Endodermal cell (in vitro differentiated cells): Measurements from ENCODE around the gene KRTAP10-11. TPM values are rescaled to one million over a fixed set of nuclear protein-coding genes. Genes with fewer than 3 reads are reported as not detected.

Source experiments
- DNase-seq: peaks from one replicate; pipeline ENCODE4 v3.0.0-alpha.2; 2017
- H3K27ac ChIP-seq: 2 replicates; pipeline ENCODE4 v1.5.1; 2013; ENCODE audit warnings: mild to moderate bottlenecking, low read depth, low read length, moderate library complexity
- H3K27me3 ChIP-seq: 2 replicates; pipeline ENCODE4 v1.6.1; 2013; ENCODE audit warnings: mild to moderate bottlenecking, low read length, moderate library complexity; ENCODE audit not compliant: insufficient read depth, control insufficient read depth, poor library complexity, severe bottlenecking
- H3K36me3 ChIP-seq: 2 replicates; pipeline ENCODE4 v1.7.0; 2013; ENCODE audit warnings: mild to moderate bottlenecking, low read length, moderate library complexity; ENCODE audit not compliant: control insufficient read depth, insufficient read depth
- H3K4me1 ChIP-seq: one replicate; pipeline ENCODE4 v1.7.0; 2013; ENCODE audit warnings: low read length; ENCODE audit not compliant: control insufficient read depth, insufficient read depth
- H3K4me3 ChIP-seq: 2 replicates; pipeline ENCODE4 v1.5.1; 2013; ENCODE audit warnings: mild to moderate bottlenecking, low read length, moderate library complexity
- H3K9ac ChIP-seq: 2 replicates; pipeline ENCODE4 v1.6.1; 2013; ENCODE audit warnings: mild to moderate bottlenecking, low read length, moderate library complexity; ENCODE audit not compliant: poor library complexity, severe bottlenecking; ENCODE audit errors: extremely low read depth
- H3K9me3 ChIP-seq: 2 replicates; pipeline ENCODE4 v1.6.1; 2013; ENCODE audit warnings: mild to moderate bottlenecking, low read length, moderate library complexity; ENCODE audit not compliant: control insufficient read depth
- H3K27ac Mint-ChIP-seq: 2 replicates; pipeline ENCODE4 v1.8.0; 2020; ENCODE audit warnings: mixed read lengths
- H3K27me3 Mint-ChIP-seq: 2 replicates; pipeline ENCODE4 v1.8.0; 2021; ENCODE audit warnings: mild to moderate bottlenecking, mixed read lengths; ENCODE audit not compliant: insufficient read depth
- H3K36me3 Mint-ChIP-seq: 2 replicates; pipeline ENCODE4 v1.8.0; 2020; ENCODE audit warnings: low read depth, mixed read lengths
- H3K4me1 Mint-ChIP-seq: 2 replicates; pipeline ENCODE4 v1.8.0; 2020; ENCODE audit warnings: mixed read lengths
- H3K4me3 Mint-ChIP-seq: 2 replicates; pipeline ENCODE4 v1.8.0; 2020; ENCODE audit warnings: mild to moderate bottlenecking, moderate library complexity, mixed read lengths
- H3K9me3 Mint-ChIP-seq: 2 replicates; pipeline ENCODE4 v1.8.0; 2020; ENCODE audit warnings: mild to moderate bottlenecking, mixed read lengths
- CTCF ChIP-seq: fragments of 200-600 bp; sonication (generic); conservative IDR thresholded peaks from 2 replicates; pipeline ENCODE4 v1.5.0; 2021; ENCODE audit warnings: antibody characterized with exemption, mild to moderate bottlenecking
- WGBS, 2 experiments: methylation state at CpG; one replicate each; pipeline versions ENCODE4 v1.1.5 to v1.1.7; 2013; ENCODE audit warnings: missing lambda C conversion rate in 2 of 2, mixed read lengths in 1 of 2; ENCODE audit not compliant: insufficient coverage in 1 of 2, insufficient read length in 1 of 2; 5-methylcytosine and 5-hydroxymethylcytosine counted together
- total RNA-seq, 2 donors: library from RNA; stranded (reverse); fragmentation: NEBNext Ultra II Directional in 1 of 2; extraction: Animal tissue kit (Norgen Biotek cat#: 25700) in 1 of 2; gene quantifications; 2 replicates in 1 of 2; 3 replicates in 1 of 2; pipeline ENCODE4 v1.2.1, GENCODE V29; 2021

Gene KRTAP10-11
- total RNA-seq, 2 donors from 2014 or later, result not detected

DNA sequence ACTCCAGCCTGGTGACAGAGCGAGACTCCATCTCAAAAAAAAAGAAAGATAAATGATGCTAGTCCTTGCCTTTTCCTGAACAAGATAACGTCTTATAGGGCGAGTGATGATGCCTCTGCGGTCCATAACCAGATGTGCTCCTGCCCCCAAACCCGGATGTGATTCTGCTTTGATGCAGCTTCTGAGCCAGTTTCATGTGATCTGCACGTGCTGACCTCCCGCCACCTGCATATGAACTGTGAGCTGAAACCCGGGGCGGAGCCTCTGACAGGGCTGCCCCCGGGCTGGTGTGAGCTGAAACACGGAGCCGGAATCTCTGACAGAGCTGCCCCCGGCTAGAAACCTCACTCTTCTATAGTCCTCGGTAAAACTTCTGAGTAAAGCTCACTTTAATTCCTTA, 6.9 kb downstream of the KRTAP10-11 start:
- Mint-ChIP-seq H3K27ac (no peak overlapping the region), H3K9me3 (peaks cover 8% of the 10 kb centered on the region), H3K27me3 (peaks cover 4% of the 10 kb centered on the region), H3K4me1 (no peaks in the 10 kb centered on the region), H3K36me3 (no peaks in the 10 kb centered on the region), H3K4me3 (no peak overlapping the region)
- WGBS, 2 experiments, result 85 to 92% methylated on average over 11 to 14 of the region's 14 CpGs
- H3K4me3 ChIP-seq, result no peak overlapping the region
- H3K36me3 ChIP-seq, result no peaks in the 10 kb centered on the region
- H3K27ac ChIP-seq, result no peak overlapping the region
- H3K9me3 ChIP-seq, result peaks cover 6% of the 10 kb centered on the region
- H3K9ac ChIP-seq, result no peak overlapping the region
- DNase-seq, result no peak
- no peaks in the 10 kb centered on the region for H3K4me1 ChIP-seq
- no peak for TF ChIP-seq CTCF
- no peaks in the 10 kb centered on the region for H3K27me3 ChIP-seq

- H3K4me1 ChIP-seq, result no peaks in the 10 kb centered on the region
- no peaks in the 10 kb centered on the region for H3K36me3 ChIP-seq
- WGBS, 2 experiments, result 88 to 92% methylated on average over 15 to 17 of the region's 17 CpGs
- H3K4me3 ChIP-seq, result no peak overlapping the region
- H3K27me3 Mint-ChIP-seq, result peaks cover 4% of the 10 kb centered on the region
- no peak overlapping the region for H3K27ac ChIP-seq
- DNase-seq, result no peak
- peaks cover 8% of the 10 kb centered on the region for H3K9me3 Mint-ChIP-seq
- H3K9me3 ChIP-seq, result peaks cover 6% of the 10 kb centered on the region
- no peak overlapping the region for H3K4me3 Mint-ChIP-seq
- H3K27me3 ChIP-seq, result no peaks in the 10 kb centered on the region
- no peak for TF ChIP-seq CTCF
- H3K27ac Mint-ChIP-seq, result no peak overlapping the region
- H3K9ac ChIP-seq, result no peak overlapping the region
- H3K4me1 Mint-ChIP-seq, result peaks cover 3% of the 10 kb centered on the region
- H3K36me3 Mint-ChIP-seq, result no peaks in the 10 kb centered on the region
These were observed 7.7 kb downstream of the KRTAP10-11 start for GRCh38 chr21:44653656-44654575.

DNA sequence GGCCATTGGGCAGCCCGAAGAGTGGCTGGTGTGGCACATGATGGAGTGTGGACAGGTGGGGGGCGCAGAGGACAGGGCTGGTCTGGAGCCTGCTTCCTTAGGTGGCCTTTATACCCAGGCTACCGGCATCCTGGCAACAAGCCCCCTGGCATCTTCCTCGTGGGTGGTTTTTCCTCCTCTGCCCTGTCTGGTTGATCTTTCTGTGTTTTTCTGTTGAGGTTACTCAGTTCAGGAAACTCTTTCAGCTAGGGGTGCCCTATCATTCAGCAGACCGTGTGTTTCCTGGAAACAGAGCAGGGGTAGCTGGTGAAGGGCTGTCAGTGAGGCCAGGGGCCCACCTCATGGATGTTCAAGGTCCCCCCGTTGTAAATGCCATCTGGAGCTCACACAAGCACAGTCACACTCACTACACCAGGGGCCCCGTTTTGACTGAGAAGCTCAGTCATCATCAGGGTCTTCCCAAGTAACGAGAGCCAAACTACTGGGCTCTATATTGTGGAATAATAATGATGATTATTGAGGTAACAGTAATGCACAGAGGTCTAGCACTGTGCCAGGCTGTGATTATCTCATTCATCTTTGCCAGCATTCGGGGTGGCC, 8.5 kb downstream of the KRTAP10-11 start, which contains the start of gene KRTAP12-4:
KRTAP12-4 (minus strand) TSS at position 84 of the 600 bp plus-strand sequence; CDS start at position 39, 45 bp downstream.
- Mint-ChIP-seq H3K4me3 (no peak within 1 kb of the TSS), H3K36me3 (no peaks in the 10 kb centered on the region), H3K27me3 (peaks cover 4% of the 10 kb centered on the region), H3K27ac (no peak within 1 kb of the TSS), H3K4me1 (peaks cover 6% of the 10 kb centered on the region), H3K9me3 (peaks cover 8% of the 10 kb centered on the region)
- 92 to 98% methylated on average over 4 to 9 of the region's 9 CpGs for WGBS, 2 experiments
- H3K36me3 ChIP-seq, result no peaks in the 10 kb centered on the region
- no peak for DNase-seq
- no peaks in the 10 kb centered on the region for H3K27me3 ChIP-seq
- no peak for TF ChIP-seq CTCF
- peaks cover 6% of the 10 kb centered on the region for H3K9me3 ChIP-seq
- no peak within 1 kb of the TSS for H3K9ac ChIP-seq
- no peak within 1 kb of the TSS for H3K27ac ChIP-seq
- no peaks in the 10 kb centered on the region for H3K4me1 ChIP-seq
- no peak within 1 kb of the TSS for H3K4me3 ChIP-seq
